Uterus (tissue), 4 donors: ENCODE measurements around the gene UGT1A10. TPM values are rescaled to one million over a fixed set of nuclear protein-coding genes. Genes with fewer than 3 reads are reported as not detected.
"Not testable (repeated sequence)": the region's sequence is repeated elsewhere in the genome, so short reads cannot be mapped to it uniquely, and the experiment has no call there.

Source experiments
- DNase-seq, 2 donors: peaks; one replicate each; pipeline ENCODE4 v3.0.0-alpha.2; 2019 to 2020
- H3K27ac ChIP-seq, 2 donors: fragments of 200-600 bp; sonication (generic); 1 replicate in 1 of 2; 2 replicates in 1 of 2; pipeline ENCODE4 v1.5.1; 2016 to 2018
- H3K27me3 ChIP-seq, 2 donors: fragments of 200-600 bp; sonication (generic); one replicate each; pipeline ENCODE4 v1.5.1; 2018 to 2019; ENCODE audit warnings: control low read depth in 1 of 2
- H3K36me3 ChIP-seq, 2 donors: fragments of 200-600 bp; sonication (generic); one replicate each; pipeline ENCODE4 v1.5.1; 2019; ENCODE audit warnings: control low read depth in 1 of 2
- H3K4me1 ChIP-seq, 2 donors: fragments of 200-600 bp; sonication (generic); one replicate each; pipeline ENCODE4 v1.5.1; 2018 to 2019; ENCODE audit warnings: control low read depth in 1 of 2
- H3K4me3 ChIP-seq, 2 donors: fragments of 200-600 bp; sonication (generic); 1 replicate in 1 of 2; 2 replicates in 1 of 2; pipeline ENCODE4 v1.5.1; 2018 to 2019; ENCODE audit warnings: mild to moderate bottlenecking in 1 of 2
- H3K9me3 ChIP-seq, 2 donors: fragments of 200-600 bp; sonication (generic); one replicate each; pipeline ENCODE4 v1.5.1; 2019; ENCODE audit warnings: control low read depth in 1 of 2
- CTCF ChIP-seq, 4 experiments: fragments of 200-600 bp in 2 of 4; fragments of 450-650 bp in 2 of 4; sonication (generic) in 2 of 4; IDR thresholded peaks; one replicate each; pipeline ENCODE4 v1.5.1; 2016 to 2019; ENCODE audit warnings: antibody characterized with exemption in 4 of 4, mild to moderate bottlenecking in 2 of 4, moderate library complexity in 1 of 4
- POLR2A ChIP-seq, 2 donors: fragments of 450-650 bp; IDR thresholded peaks; one replicate each; pipeline ENCODE4 v1.6.1; 2016; ENCODE audit warnings: antibody characterized with exemption in 2 of 2, mild to moderate bottlenecking in 1 of 2, moderate library complexity in 1 of 2
- intact Hi-C: fragments of 100-400 bp; cut with DNase I; formaldehyde crosslinking; loops from one replicate; pipeline ENCODE4 v1.15.1; 2023; ENCODE audit warnings: low total_unique reads
- total RNA-seq, 4 donors: library from RNA; depleted of rRNA in 3 of 4; stranded (reverse); fragments of >200 nt in 3 of 4; gene quantifications; one replicate each; pipeline versions ENCODE4 v1.1.0 to v1.2.4, GENCODE V29; 2014 to 2023
- donor health status: DM: yes; HTN: yes; CAD: no.

UGT1A10 gene
- total RNA-seq, 4 donors from 2014 or later: not detected

GRCh38 chr2:233728723-233729301 is 92.6 kb downstream of the UGT1A10 start, which contains the start of gene UGT1A3:
TSS of gene UGT1A3 (plus strand) at chr2:233729042. CDS start at chr2:233729127, 85 bp downstream.
- no peak for TF ChIP-seq POLR2A (IDR thresholded peaks at IDR 0.05)
- TF ChIP-seq CTCF (IDR thresholded peaks at IDR 0.05): no peak
- H3K27ac ChIP-seq: no peak within 1 kb of the TSS

GRCh38 chr2:233736868-233737653 is 100.8 kb downstream of the UGT1A10 start:
- H3K4me3 ChIP-seq, intact Hi-C loops, H3K27me3 ChIP-seq, H3K27ac ChIP-seq, H3K9me3 ChIP-seq, H3K36me3 ChIP-seq, H3K4me1 ChIP-seq, DNase-seq: not testable (repeated sequence)

More at GRCh38 chr2:233728723-233729301, 92.6 kb downstream of the UGT1A10 start, which contains the start of gene UGT1A3:
- intact Hi-C loops: no loop called here
- no peaks in the 10 kb centered on the region for H3K4me1 ChIP-seq
- H3K9me3 ChIP-seq: no peaks in the 10 kb centered on the region
- no peak within 1 kb of the TSS for H3K4me3 ChIP-seq
- no peak for DNase-seq
- H3K36me3 ChIP-seq: no peaks in the 10 kb centered on the region
- no peaks in the 10 kb centered on the region for H3K27me3 ChIP-seq

GRCh38 chr2:233740870-233741269 is 104.6 kb downstream of the UGT1A10 start:
- DNase-seq: no peak
- Histone ChIP-seq H3K4me1 (no peaks in the 10 kb centered on the region), H3K27ac (no peak overlapping the region), H3K36me3 (no peaks in the 10 kb centered on the region), H3K4me3 (no peak overlapping the region), H3K27me3 (no peaks in the 10 kb centered on the region), H3K9me3 (no peaks in the 10 kb centered on the region)
- intact Hi-C loops: no loop called here
- TF ChIP-seq POLR2A (IDR thresholded peaks at IDR 0.05) (no peak), CTCF (IDR thresholded peaks at IDR 0.05) (no peak)

- Histone ChIP-seq H3K36me3 (no peaks in the 10 kb centered on the region), H3K27me3 (no peaks in the 10 kb centered on the region), H3K4me3 (no peak overlapping the region), H3K4me1 (no peaks in the 10 kb centered on the region), H3K27ac (no peak overlapping the region), H3K9me3 (no peaks in the 10 kb centered on the region)
- no peak for TF ChIP-seq POLR2A (IDR thresholded peaks at IDR 0.05)
- TF ChIP-seq CTCF (IDR thresholded peaks at IDR 0.05): no peak
- intact Hi-C loops: no loop called here
- no peak for DNase-seq
Observed at GRCh38 chr2:233743464-233744259, 107.4 kb downstream of the UGT1A10 start.

- no peak for DNase-seq
Observed at GRCh38 chr2:233745073-233745755, 109.0 kb downstream of the UGT1A10 start.

GRCh38 chr2:233745838-233746237 is 109.6 kb downstream of the UGT1A10 start:
- intact Hi-C loops, H3K36me3 ChIP-seq, H3K9me3 ChIP-seq, H3K4me3 ChIP-seq, H3K27me3 ChIP-seq, H3K4me1 ChIP-seq, DNase-seq, H3K27ac ChIP-seq: not testable (repeated sequence)

More at GRCh38 chr2:233745073-233745755, 109.0 kb downstream of the UGT1A10 start:
- H3K27me3 ChIP-seq: no peaks in the 10 kb centered on the region
- H3K27ac ChIP-seq: no peak overlapping the region
- no peaks in the 10 kb centered on the region for H3K4me1 ChIP-seq
- no peaks in the 10 kb centered on the region for H3K36me3 ChIP-seq
- no peaks in the 10 kb centered on the region for H3K9me3 ChIP-seq
- intact Hi-C loops: no loop called here
- no peak for TF ChIP-seq POLR2A (IDR thresholded peaks at IDR 0.05)
- TF ChIP-seq CTCF (IDR thresholded peaks at IDR 0.05): no peak
- no peak overlapping the region for H3K4me3 ChIP-seq
